Central memory CD4-positive, alpha-beta T cell (primary cell): Measurements from ENCODE around the gene PRDM12.
A peak's percentile ranks its signal among the peaks of the same experiment; 100 is the strongest.

ENCODE experiments used
- DNase-seq: peaks from one replicate; pipeline ENCODE4 v3.0.0; 2022

PRDM12 gene

DNA sequence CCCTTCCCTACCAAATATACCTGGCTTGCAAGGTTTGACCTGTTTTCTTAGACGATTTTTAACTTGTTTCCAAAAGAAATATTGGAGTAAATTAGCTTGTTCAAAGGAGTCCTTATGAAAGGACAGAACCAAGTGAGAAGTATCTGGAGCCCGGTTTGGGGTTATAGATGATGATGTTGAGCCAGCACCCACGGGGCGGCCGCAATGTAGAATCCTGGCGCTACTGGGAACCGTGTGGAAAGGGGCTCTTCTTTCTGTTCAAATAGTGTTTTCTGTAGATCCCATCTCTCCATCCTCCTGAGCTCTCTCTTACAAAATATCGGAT is 28.7 kb downstream of the PRDM12 start:
- DNase-seq: no peak

DNA sequence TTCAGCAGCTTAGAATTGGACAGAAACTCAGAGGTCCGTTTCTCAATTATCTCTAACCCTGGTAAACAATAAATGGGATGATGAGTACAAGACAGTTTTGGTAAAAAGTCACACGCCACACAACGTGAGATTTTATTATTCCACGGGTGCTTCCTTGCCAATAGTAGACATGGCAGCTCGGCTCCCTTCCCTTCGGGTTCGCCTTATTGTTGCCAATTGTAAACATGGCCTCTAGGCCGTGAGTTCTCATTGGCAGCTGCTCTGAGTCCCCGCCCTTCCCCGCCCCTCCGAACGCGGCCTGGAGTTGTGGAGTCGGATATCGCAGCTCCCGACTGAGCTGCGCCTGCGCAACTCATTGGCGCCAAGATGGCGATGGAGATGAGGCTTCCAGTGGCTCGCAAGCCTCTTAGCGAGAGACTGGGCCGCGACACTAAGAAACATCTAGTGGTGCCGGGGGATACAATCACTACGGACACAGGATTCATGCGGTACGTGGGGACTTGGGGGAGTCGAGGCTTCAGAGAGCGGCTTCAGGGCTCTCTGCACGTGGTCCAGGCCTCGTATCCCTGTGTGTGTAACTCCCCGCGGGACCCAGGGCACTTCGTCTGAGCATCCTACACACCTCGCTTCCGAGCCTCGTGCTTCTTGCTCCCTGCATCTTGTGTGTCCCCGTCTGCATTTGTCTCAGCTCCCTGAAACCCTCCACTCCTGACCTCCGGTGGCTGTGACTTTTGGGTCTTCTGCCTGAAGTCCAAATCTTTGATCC is 29.2 kb downstream of the PRDM12 start, which contains the start of gene EXOSC2:
Gene EXOSC2 (plus strand): TSS at position 355 of the 766 bp plus-strand sequence. CDS start 12 bp downstream, at position 367.
- peak; percentile 91 for DNase-seq

DNA sequence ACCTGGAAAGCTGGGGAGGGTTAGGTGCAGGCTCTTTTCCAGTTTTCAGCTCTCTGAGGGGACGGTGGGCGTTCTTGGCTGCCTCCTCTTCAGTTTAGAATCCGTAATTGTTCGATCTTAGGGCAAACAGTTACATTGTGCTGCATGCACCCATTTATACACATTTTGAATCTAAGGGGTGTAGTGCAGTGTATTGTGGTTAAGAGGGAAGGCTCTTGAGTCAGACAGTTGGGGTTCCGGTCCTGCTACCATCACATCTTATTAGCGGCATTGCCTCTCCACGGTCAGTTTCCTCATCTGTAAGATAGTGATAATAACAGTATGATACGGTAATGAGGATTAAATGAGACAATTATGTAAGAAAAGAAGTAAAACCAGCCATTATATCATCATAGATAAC is 29.8 kb downstream of the PRDM12 start:
- no peak for DNase-seq

DNA sequence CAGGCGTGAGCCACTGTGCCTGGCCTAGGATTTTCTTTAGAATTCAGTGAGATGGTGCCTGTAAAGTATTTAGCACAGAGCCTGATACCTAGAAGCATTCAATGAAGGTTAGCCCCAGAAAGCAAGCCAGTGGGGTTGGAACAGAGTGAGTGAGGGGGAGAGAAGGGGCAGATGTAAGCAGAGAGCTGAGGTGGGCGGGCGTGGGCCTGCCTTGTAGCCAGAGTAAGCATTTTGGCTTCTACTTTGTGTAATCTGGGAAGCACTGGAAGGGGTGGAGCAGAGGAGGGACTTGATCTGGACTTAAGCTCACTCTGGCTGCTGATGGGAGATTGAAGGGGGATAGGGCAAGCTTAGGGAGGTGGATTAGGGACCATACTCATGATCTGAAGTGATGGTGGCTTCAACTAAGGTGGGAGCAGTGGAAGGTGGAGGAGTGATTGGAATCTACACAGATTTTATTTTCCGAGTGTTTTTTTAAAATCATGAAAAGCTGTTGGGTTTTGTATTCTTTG is 31.8 kb downstream of the PRDM12 start:
- no peak for DNase-seq

DNA sequence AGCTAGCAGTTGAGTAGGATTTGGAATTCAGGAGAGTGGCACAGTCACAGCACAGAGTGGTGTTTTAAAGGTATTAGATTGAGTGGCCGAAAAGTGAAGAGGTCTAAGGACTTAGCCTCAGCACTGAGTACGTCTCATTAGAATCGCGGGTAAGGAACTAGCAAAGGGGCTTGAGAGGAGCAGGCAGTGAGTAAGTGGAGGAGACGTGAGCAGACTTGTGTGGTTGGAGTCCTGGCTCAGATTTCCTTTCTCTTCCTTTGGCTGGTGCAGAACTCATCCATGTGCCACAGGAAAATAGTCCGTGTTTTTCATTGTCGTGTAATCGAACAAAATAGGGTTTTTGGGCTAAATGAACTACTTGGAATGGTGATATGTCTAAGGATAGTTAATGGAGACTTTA is 32.6 kb downstream of the PRDM12 start:
- no peak for DNase-seq

GRCh38 chr9:130698514-130698913 is 34.1 kb downstream of the PRDM12 start:
- no peak for DNase-seq

DNA sequence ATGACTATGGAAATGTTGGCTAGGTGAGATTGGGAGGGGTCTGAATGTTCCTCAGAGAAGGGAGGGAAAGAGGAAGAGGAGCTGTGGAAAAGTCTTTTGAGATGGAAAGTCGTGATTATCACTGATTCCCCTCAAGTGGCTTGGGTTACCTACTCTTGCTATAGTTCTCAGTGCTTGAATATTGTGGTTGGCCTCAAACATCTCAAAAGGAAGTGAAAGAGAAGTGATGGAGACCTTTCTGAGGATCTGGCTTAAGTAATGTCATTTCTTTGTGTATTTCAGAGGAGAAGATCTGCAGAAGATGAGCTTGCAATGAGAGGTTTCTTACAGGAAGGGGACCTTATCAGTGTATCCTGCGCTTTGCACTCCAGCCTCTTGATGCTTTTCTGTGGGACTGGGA is 34.7 kb downstream of the PRDM12 start:
- no peak for DNase-seq

GRCh38 chr9:130701059-130702022 is 36.9 kb downstream of the PRDM12 start:
- DNase-seq: peak; percentile 56

DNA sequence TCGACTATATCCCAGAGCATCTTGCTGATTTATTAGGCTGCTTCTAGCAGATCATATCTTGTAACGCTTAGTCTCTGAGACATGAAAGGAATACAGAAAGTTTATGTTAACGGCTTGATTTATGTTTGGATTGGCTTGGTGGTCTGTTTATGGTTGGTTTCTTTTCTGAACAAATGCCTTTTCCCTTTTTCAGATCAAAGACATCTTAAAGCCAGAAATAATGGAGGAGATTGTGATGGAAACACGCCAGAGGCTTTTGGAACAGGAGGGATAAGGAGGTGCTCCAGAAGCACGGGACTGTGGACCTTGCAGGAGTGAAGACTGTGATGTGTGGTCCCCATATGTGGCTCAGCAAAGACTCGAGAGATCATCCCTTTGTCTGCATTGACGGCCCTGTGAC is 39.1 kb downstream of the PRDM12 start:
- DNase-seq: no peak

- DNase-seq: peak; percentile 64
These were observed 43.0 kb downstream of the PRDM12 start for GRCh38 chr9:130707225-130707976.

GRCh38 chr9:130710822-130711352 is 46.5 kb downstream of the PRDM12 start:
- no peak for DNase-seq

DNA sequence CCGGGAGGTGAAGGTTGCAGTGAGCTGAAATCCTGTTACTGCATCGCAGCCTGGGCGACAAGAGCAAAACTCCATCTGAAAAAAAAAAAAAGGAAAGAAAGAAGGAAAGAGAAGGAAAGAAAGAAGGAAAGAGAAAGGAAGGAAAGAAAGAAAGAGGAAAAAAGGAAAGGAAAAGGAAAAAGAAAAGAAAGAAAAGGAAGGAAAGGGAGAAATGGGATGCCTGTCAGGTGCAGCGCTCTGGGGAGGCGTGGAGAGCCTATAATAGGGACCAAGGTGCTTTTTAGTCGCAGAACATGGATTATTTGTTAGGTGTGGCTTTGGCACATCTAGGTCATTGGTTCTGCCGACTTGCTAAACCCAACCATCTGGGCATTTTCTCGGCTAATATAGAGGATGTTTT is 47.1 kb downstream of the PRDM12 start:
- DNase-seq: no peak

DNA sequence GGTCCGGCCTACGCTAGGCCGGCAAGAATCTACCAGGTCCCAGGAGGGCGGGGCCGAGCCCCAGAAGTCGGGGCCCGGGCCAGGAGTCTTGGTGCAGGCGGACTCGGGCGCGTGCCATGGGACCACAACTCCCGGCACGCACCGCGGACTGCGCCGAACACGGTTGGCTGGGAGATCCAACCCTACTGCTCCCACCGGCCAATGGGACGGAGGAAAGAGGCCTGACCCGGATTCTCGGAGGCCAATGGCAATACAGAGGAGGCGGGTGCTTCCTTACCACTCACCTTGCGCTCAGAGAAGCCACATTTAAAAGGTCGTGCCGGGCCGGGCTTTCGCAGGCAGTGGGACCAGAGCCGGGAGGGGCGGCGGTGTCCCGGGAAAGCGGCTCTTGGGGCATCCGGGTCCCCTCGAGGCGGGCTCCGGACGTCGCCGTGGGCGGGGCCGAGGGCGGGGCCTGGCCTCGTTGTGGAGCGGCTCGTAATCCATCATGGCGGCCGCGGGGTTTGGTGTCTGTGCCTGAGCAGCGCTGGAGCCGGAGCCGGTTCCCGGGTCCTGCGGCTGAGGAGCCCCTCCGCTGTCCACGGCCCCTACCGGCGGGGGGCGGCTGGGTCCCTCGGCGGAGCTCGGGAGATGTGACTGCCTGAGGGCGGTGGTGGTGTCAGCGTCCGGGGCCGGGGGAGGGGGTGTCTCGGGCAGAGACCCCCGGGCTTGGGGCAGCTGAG is 48.3 kb downstream of the PRDM12 start:
- peak; percentile 94 for DNase-seq

- DNase-seq: no peak
These were observed 49.0 kb downstream of the PRDM12 start for GRCh38 chr9:130713286-130713960.

- no peak for DNase-seq
These were observed 50.3 kb downstream of the PRDM12 start for GRCh38 chr9:130714586-130715110.

- no peak for DNase-seq
These were observed 50.9 kb downstream of the PRDM12 start for GRCh38 chr9:130715270-130715669.

DNA sequence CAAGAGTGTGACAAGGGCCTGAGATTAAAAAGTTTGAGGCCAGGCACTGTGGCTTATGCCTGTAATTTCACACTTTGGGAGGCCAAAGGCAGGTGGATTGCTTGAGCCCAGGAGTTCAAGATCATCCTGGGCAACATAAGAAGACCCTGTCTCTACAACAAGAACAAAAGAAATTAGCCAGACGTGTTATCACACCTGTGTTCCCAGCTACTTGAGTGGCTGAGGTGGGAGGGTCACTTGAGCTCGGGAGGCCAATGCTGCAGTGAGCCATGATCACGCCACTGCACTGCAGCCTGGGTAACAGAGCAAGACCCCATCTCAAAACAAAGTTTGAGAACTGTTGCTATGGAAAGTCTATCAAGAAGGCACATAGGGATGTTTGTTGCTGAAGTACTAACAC is 54.2 kb downstream of the PRDM12 start:
- no peak for DNase-seq

DNA sequence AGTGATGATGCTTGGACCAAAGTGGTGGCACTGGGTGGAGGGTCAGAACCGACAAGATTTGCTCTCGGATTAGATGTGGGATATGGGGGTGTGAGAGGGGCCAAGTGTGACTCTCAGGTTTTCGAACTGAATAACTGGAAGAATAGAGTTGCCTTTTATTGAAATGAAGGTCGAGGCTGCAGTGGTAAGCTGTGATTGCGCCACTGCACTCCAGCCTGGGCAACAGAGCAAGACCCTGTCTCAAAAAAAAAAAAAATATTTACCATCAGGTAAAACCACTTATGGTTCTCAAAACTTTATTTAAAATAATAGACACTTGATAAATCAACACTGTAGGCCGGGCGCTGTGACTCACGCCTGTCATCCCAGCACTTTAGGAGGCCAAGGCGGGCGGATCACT is 56.4 kb downstream of the PRDM12 start:
- DNase-seq: no peak

DNA sequence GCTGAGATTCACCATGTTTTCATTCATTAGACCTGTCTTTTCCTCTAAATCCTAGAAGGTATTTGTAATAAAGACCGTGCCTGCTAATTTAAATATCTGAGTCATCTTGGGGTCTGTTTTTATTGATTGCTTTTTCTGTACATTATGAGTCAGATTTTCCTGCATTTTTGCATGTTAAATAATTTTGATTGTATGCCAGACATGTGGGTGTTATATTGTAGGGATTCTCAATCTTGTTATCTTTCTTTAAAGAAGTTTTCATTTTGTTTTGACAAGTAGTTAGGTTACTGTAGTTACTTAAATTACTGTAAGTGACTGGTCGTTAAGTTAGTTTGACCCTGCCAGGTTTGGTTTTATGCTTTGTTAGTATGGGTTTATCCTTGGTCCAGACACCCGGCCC is 64.3 kb downstream of the PRDM12 start:
- no peak for DNase-seq

- no peak for DNase-seq
These were observed 64.8 kb downstream of the PRDM12 start for GRCh38 chr9:130729145-130729544.

DNA sequence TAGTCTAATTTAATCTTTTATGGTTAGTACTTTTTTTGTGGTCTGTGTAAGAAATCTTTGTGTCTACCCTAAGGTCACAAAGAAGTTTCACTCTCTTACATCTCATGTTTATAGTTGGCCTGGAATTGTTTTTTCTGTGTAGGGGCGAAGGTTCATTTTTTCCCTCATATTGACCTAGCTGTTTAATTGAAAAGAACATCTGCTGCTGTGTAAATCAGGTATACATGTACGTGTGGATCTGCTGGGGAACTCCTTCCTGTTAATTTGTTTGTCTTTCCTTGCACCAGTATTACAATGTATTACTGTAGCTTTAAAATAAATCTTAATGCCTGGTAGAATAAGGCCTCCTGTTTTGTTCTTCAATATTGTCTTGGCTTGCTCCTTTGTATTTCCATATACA is 67.0 kb downstream of the PRDM12 start:
- no peak for DNase-seq
